SK-N-SH treated with all-trans-retinoic acid at 6 μM for 48 hours (cell line): ENCODE results near the gene FAM78B.

ENCODE experiments used
- ARNTL ChIP-seq: fragments of 450-650 bp; formaldehyde crosslinking; IDR thresholded peaks from 2 replicates; pipeline ENCODE4 v1.5.0; 2020; ENCODE audit warnings: low read depth, mild to moderate bottlenecking, moderate library complexity, borderline replicate concordance
- BACH2 ChIP-seq: fragments of 250-450 bp; sonication (Bioruptor Pico); IDR thresholded peaks from 2 replicates; pipeline ENCODE4 v1.9.0; 2021; ENCODE audit warnings: mild to moderate bottlenecking, borderline replicate concordance
- CREB5 ChIP-seq: fragments of 250-450 bp; sonication (Bioruptor Pico); IDR thresholded peaks from 2 replicates; pipeline ENCODE4 v1.5.1; 2020; ENCODE audit warnings: low read depth, mild to moderate bottlenecking, moderate library complexity
- CSDC2 ChIP-seq: fragments of 250-450 bp; sonication (Bioruptor Pico); IDR thresholded peaks from 2 replicates; pipeline ENCODE4 v1.5.0; 2020; ENCODE audit warnings: mild to moderate bottlenecking, moderate library complexity
- ESRRG ChIP-seq: fragments of 250-450 bp; sonication (Bioruptor Pico); IDR thresholded peaks from 2 replicates; pipeline ENCODE4 v1.6.1; 2021; ENCODE audit warnings: mild to moderate bottlenecking
- PPARA ChIP-seq: fragments of 250-450 bp; sonication (Bioruptor Pico); IDR thresholded peaks from 2 replicates; pipeline ENCODE4 v1.5.0; 2020; ENCODE audit warnings: mild to moderate bottlenecking, borderline replicate concordance
- SNAI2 ChIP-seq: fragments of 250-450 bp; sonication (Bioruptor Pico); IDR thresholded peaks from 2 replicates; pipeline ENCODE4 v1.5.0; 2020; ENCODE audit warnings: mild to moderate bottlenecking, moderate library complexity
- ZFP3 ChIP-seq: fragments of 250-450 bp; sonication (Bioruptor Pico); IDR thresholded peaks from 2 replicates; pipeline ENCODE4 v1.5.0; 2020; ENCODE audit warnings: mild to moderate bottlenecking, moderate library complexity
- ZFP30 ChIP-seq: fragments of 450-650 bp; formaldehyde crosslinking; IDR thresholded peaks from 2 replicates; pipeline ENCODE4 v1.5.0; 2022; ENCODE audit warnings: mild to moderate bottlenecking, moderate library complexity
- ZNF70 ChIP-seq: fragments of 450-650 bp; formaldehyde crosslinking; IDR thresholded peaks from 2 replicates; pipeline ENCODE4 v1.5.0; 2020; ENCODE audit warnings: mild to moderate bottlenecking, moderate library complexity

- TF ChIP-seq ZFP30 (CRISPR knock-in tag): no peak
- TF ChIP-seq PPARA: no peak
- TF ChIP-seq ESRRG: no peak
- TF ChIP-seq SNAI2 (CRISPR knock-in tag): no peak
- no peak for TF ChIP-seq ARNTL (CRISPR knock-in tag)
- TF ChIP-seq CSDC2: no peak
- no peak for TF ChIP-seq BACH2 (CRISPR knock-in tag)
- no peak for TF ChIP-seq ZFP3
- TF ChIP-seq ZNF70 (CRISPR knock-in tag): no peak
- TF ChIP-seq CREB5 (CRISPR knock-in tag): no peak
These were observed 93.3 kb downstream of the FAM78B start for GRCh38 chr1:166073489-166073888.
